GM18873 (cell line): ENCODE data around the gene ABR.
A peak's percentile ranks its signal among the peaks of the same experiment; 100 is the strongest.
"Not testable (repeated sequence)": the region's sequence is repeated elsewhere in the genome, so short reads cannot be mapped to it uniquely, and the experiment has no call there.

Experiments
- ATAC-seq: cut with Tn5 transposase; IDR thresholded peaks from one replicate; pipeline ENCODE4 v1.9.1; 2021; ENCODE audit warnings: mild to moderate bottlenecking, moderate library complexity, moderate number of reproducible peaks; ENCODE audit not compliant: unreplicated experiment, low FRiP score

The ABR gene

DNA sequence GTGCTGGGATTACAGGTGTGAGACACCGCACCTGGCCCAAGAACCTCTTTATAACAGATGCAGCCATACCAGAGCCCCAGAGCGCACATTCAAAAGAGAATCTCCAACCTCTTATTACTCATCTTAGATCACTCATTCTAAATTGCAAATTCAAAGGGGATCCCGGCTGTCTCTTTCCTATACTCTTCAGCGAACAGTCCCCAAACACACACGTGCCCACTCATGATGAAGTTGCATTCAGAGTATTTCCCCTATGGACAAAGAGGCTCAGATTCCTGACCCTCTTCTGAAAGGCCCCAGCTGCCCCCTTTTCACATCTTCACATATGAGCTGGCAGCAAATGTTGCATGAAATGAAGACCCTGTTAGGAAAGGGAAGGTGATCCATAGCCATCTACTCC is 22.5 kb upstream of the ABR start:
- ATAC-seq: no peak

DNA sequence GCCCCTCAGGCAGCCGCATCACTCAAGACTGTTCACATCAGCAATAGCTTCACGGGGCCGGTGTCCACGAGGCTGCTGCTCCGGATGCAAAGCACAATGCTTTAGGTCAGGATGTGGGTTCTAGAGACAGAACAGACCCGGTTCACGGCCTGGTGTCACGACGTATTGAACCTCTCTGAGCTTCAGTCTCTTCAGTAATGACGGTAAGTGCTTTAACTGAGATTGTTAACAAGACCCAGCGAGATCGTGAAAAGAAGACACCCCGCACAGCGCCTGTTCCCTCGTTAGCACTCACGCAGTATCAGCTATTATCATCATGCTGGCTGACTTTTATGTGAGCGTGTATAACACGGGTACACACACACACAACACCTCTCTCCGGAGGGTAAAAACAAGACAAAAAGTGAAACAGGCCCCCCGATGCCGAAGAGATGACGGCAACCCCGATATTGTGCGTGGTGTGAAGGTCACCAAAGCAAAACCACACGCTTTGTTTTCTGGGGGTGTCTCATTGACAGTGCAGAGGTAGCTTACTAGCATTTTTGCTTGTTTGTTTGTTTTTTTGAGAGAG is 21.4 kb upstream of the ABR start:
- no peak for ATAC-seq

DNA sequence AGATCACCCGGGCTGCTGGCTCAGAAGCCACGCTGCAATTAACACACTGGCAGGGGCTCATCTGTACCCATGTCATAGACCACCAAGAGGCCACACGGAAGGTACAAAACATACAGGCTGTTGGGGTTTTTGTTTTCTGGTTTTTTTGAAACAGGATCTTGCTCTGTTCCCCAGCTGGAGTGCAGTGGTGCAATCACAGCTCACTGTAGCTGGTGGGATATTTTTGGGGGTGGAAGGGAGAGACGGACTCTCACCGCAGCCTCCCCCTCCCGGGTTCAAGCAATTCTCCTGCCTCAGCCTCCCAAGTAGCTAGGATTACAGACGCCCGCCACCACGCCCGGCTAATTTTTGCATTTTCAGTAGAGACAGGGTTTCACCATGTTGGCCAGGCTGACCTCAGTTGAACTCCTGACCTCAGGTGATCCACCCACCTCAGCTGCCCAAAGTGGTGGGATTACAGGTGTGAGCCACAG is 19.5 kb upstream of the ABR start:
- not testable (repeated sequence) for ATAC-seq

DNA sequence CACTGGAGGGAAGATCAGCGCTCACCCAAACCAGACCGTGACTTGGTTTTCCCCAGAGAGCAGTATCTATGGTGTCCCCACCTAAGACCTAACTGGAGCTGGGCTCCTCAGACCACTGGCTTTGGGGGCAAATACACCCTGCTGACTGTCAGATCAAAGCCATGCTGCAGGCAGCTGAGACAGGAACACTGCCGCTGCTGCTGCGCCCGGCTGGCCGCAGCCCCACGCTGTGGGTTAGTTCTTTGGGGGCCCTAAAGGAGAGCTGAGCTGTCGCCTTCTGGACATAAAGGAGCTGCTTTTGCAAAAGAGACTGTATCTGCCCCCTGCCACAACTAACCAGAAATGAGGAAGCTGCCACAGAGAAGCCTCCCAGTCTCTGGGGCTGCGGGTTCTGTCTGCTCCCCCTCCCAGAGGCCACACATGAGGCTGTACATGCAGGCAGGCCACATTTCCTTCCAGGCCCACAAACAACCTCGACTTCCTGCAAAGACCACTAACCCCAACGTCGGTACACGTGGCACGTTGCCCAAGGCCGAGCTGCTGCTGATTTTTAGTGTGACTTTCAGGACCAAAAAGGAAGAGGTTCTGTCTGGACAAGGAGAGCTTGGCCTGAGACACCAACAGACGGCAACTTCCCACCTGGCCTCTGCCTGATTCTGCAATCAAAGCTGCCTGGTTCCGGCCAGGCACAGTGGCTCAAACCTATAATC is 18.2 kb upstream of the ABR start:
- ATAC-seq: peak; percentile 59

DNA sequence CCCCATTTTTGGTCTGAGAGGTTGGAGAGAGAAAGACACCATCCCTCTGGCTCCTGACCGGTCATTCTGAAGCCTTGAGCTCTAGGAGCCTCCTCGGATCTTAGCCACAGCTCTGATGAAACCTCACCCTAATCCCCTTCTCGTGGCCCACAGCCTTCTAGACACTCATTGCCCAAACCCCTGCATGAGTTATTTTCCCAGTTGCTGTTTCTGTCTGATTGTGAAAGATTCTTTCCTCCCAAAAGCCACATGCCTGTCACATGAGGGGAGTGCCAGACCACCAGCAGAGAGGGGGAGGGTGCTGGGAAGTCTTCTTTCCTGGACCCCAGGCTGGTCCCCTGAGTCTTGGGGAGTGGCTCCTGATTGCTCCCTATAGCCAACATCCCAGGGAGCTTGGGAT is 17.6 kb upstream of the ABR start:
- ATAC-seq: no peak

DNA sequence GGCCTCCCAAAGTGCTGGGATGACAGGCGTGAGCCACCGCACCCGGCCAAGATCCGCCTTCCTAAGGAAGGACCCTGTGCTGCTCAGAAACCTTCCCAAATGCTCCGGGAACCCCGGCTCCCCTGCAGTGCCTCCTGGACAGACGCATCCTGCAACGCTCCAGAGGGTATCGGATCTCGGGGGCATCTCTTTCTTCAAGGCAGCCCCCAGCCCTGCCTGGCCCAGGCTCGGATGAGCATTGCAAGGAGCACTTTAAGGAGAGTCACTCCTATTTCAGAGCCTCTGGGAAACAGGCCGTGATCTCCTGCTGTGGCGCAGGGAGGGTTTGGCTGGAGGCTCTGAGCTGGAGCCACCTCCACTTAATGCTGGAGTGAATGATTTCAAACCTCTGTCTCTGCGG is 17.2 kb upstream of the ABR start:
- ATAC-seq: no peak

DNA sequence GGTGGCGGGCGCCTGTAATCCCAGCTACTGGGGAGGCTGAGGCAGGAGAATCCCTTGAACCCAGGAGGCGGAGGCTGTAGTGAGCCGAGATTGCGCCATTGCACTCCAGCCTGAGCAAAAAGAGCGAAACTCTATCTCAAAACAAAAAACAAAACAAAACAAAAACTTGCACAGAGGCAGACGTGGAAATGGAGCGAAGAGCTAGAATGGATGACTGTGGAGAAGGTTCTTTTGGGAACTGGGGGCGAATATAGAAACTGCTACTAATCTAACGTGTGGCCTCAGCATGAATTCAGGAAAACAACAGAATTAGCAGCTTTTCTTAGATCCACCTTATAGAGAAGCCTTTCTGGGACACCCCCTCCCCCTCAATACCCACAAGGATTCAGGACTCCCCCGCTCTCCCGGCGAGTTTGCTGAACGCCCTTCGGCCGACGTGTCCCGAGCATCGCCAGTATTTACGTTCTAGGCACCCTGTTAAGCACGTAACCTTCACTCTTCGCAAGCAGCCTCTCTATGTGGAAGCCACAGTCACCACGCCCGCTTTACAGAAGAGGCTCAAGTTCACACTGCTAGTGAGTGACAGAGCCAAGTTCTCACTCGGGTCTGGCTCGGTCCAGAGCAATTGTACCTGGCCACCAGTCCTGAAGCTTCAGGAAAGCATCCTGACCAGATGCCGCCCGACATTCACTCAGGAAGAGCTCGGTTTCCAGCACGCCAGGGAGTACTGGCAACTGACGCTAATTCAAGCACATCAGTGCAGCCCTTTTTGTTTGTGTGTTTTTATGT is 13.3 kb upstream of the ABR start:
- no peak for ATAC-seq

DNA sequence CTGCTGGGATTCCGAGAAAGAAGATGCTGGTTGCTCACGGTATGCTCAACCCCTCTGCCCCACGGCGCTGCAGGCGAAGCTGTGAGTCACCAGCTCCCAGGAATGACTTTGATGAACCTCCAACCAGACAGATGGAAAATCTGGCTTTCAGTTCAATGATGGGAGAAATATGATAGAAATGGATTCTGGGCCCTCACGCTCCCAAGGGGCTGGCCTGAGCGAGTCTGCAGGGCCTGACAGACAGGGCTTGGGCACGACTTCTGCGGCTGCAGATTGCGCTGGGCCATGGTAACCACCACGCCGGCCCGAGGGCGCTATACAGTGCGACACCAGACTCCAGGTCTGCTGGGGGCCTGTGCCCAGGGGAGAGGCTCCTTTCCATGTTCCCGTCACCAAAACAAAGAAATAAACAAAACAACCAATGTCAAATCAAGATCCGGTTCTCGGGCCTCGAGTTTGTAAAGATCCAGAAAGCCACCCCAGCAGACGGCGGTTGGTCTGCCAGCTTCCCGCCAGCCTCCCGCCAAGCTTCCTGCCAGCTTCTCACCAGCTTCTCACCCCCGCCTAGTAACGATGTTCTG is 11.1 kb upstream of the ABR start:
- ATAC-seq: no peak

DNA sequence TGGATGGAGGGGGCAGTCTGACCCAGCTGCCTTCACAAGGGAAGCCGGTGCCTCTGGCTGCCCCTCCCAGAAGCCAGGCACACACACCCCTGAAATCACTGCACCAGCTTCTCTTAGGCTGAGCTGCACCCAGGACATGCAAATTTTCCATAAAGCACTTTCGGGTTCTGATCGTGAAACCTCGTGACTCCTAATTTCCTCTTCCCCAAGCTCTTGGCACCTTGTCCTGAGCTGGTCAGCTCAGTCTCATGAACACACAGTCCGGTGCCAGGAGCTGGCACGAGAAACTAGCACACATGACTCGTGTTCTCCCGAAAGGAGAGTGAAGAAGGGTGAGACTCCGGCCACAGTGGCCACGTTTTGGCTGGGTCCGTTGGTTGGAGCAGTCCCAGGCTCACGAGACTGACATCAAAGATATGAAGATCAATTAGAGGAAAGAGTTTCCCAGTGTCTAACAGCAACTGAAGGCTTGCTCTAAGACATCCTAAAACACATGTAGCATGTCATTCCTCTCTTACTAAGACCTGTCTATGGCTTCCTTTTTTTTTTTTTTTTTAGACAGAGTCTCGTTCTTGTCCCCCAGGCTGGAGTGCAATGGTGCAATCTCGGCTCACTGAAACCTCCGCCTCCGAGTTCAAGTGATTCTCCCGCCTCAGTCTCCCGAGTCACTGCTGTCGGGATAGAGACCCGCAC is 9.2 kb upstream of the ABR start:
- no peak for ATAC-seq

DNA sequence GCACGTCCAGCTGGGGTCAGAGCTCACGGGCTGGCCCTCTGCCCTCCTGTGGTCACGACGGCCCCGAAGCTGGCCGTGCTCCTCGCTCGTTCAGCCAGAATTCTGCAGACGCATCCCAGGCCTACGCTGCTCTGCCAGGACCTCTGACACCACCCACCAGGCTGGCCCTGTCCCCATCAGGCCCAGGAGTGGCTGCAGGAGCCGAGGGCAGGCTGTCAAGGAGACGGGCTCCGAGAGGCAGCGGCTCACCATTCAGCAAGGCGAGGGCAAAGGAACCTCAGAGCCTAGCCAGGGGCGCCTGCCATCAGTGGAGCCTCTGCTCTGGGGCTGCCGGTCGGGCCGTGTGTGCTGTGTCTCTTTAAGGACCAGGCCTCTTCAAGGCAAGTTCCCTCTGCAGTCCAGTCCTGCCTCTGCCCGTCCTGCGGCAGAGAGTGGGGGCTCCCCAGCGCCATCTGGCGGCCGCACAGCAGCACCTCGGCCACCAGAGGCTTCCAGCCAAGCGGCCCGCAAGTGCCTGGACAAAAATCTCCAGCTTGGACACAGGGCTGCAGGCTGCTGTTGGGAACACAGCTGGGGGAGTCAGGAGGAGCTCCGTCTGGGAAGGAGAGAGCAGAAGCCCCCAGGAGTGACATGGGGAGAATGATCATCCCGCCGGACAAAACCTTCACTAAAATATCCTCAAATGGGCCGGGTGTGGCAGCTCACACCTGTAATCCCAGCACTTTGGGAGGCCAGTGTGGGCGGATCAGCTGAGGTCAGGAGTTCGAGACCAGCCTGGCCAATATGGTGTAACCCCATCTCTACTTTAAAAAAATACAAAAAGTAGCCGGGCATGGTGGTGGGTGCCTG is 7.4 kb upstream of the ABR start:
- ATAC-seq: no peak

DNA sequence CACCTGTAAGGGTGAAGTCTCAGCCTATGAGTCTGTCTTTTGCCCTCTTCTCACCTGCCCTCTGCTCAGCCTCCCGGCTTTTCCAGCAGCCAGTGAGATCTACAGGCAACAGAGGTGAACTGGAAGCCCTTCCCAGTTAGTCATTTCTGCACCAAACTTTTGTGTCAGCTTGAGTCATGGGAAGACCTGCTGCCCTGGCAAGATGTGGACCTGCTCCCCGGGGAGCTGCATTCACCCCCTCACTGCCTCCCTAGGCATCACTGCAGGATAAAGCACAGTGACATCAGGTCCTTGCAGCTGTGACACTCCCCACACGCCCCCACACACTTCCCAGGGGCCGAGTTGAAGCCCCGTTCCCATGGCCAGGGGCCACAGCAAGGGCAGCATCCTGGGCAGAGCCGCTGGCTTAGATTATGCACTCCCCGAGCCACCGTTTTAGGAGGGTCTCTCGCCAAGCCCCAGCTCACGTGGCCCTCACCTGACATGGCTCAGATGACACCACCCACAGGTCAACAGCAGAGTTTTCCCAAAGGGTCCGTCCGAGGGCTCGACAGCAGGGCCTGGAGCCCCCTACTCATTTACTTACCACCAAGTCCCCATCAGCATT is 6.5 kb upstream of the ABR start:
- ATAC-seq: no peak

DNA sequence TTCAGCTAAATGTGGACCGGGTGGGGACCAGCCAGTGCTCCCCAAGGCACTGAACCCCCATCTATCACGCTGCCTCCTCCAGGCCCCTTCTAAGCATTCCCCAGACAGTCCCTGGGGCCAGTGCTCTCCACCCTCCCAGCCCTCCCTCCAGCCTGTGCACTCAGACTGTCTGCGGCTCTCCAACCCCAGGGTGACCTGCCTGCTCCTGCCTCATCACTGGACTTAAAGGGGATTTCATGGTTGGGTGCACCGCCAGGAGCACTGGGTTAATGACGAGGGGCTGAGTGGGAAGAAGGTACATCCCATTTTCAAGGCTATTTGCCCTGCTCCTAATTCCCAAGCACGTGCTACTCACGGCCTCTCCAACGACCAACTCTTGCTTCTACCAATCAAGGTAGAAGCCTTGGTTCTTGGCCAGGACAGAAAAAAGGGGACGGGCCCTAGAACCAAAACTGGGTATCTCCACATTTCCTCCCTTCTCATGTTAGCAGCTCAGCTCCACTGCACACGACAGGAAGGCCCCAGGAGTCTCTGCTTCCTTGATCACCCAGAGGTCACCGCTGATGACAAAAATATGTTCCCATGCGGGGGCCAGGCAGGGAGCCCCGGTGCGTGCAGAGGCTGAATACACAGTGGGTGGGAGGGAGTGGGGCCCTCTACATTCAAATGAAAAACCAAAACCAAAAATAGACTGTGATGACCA is 3.5 kb upstream of the ABR start:
- no peak for ATAC-seq

DNA sequence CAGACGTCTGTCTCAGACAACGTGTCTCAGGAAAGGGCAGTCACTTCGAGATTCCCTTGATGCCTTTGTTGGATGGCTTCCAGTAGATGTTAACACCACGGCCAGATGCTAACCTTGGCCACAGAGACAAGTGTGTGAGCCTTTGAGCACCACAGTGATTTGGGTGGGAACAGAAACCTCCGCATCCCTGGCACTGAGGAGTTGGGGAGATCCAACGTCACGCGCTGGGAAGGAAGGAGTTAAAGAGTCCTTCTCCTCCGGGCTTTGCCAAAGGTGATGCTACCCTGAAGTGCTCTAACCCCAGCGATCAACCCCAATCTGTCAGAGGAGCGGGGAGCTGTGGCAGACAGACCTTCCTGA is 3.0 kb upstream of the ABR start:
- ATAC-seq: no peak

DNA sequence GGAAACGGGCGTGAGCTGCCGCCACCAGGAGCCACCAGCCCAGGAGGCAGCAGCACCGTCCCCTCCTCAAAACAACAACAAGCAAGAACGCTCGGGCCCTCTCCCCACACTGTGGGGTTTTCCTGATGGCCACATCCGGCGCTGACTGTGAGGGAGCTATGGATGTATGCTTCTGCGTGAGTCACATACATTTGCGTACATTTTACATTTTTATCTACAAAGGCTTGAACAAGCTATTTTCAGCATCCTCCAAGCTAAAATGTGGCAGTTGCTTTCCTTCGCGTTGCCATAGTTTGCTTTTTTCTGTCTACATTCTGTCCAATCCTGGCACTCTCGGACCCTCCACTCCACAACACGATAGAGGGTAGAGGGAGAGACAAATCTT is 2.0 kb upstream of the ABR start:
- no peak for ATAC-seq

DNA sequence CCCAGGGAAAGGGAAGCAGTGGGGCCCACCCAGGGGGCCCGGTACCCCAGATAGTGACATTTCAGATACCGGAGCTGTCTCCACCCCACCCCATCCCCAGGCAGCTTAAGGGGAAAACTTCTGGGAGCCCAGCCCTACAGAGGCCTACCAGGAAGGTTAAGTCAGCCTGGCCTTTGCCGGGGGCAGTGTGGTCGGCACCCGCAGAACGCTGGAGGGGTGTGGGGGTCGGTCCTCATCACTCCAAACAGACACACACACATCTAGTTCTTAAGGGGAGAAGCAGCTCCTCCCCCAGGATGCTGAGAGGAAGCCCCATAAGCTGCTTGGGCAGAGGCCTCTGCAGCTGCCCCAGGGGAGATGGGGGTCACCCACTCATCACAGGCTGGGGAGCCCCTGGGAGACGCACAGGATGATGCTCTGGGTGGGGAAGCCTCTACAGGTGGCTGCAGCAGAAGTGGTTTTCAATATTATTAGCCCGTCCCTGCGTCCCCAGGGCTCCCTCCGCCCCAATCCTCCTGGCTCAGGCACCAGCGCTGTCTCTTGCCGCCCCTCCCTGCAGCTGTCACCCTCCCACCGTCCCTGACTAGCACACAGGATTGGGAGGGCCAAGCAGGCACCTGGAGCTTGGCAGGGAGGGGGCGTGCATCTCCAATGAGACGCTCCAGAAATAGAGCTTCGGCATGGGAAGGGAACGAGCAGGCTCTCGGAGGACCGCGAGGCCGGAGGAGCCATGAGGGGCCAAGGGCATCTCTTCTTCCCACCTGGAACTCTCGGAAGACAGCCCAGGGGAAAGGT is 1.4 kb upstream of the ABR start:
- ATAC-seq: no peak

DNA sequence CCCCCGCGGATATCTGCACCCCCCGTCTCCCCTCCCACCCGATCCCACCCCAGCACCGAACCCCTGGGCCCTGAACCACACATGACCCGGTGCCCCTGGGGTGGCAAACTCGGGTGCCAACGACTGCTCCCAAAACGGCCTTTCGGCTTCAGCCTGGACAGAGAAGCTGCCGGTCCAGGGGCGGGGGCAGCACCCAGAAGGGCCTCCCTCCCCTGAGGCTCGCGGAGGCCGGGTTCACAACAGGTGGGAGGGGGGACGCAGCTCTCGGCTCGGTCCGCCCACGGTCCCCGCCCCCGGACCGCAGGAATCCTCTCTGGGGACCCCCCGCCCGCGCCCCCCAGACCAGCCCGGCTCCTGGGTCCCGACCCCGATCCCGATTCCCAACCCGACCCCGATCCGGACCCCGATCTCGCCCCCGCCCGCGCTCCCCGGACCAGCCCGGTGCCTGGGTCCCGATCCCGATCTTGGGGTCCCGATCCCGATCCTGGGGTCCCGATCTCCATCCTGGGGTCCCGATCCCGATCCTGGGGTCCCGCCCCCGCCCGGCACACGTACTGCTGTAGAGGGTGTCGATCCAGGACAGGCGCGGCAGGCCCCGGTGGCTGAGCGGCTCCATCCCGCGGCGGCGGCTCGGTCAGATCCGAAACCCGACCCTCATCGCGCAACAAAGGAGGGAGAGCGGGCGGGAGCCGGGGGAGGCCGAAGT is 516 bp downstream of the ABR start:
- ATAC-seq: no peak

DNA sequence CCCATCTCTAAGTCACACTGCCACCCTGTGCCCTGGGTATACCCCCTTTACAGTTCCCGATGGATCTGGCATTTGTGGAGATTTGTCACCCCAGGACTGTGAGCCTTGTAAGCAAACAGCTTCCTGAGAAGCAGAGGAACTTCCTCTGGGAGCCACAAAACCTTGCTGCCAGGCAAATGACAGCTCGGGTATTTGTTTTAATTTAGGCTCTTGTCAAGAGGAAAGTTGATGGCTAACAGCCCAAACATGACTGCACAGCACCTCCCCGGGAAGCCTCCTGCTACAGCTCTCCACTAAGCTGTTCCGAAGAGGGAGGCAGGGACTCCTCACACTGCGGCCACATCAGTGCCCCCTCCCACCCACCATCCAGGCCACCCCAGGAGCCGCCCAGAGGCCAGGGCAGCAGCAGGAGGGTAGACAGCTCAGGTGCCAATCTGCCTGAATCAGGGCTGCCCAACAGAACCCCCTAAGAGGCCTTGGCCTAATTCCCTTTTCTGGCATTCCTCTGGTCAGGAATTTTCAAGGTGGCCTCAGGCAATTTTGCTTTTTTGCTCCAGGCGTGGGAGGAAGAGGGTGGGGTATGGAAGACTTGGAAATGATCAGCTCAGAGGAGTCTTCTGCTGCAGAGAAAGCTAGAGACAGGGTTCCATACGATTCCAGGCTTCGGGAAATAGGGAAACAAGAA is 2.6 kb downstream of the ABR start:
- ATAC-seq: no peak
